Measurements from ENCODE around the gene MXRA5.
"Not testable (repeated sequence)": the region's sequence is repeated elsewhere in the genome, so short reads cannot be mapped to it uniquely, and the experiment has no call there.

Gene MXRA5

GRCh38 chrX:3346501-3347259, at the start of gene MXRA5:
MXRA5 (minus strand) TSS chrX:3346652; CDS start chrX:3343833, 2,819 bp downstream.
- DNase-seq: no peak

- DNase-seq: no peak
Measured at GRCh38 chrX:3393581-3394111, 47.2 kb upstream of the MXRA5 start.

- no peak for DNase-seq
Measured at GRCh38 chrX:3393178-3393577, 46.7 kb upstream of the MXRA5 start.

- DNase-seq: no peak
Measured at GRCh38 chrX:3388457-3388856, 42.0 kb upstream of the MXRA5 start.

- no peak for DNase-seq
Measured at GRCh38 chrX:3384327-3384726, 37.9 kb upstream of the MXRA5 start.

- DNase-seq: no peak
Measured at GRCh38 chrX:3380603-3381002, 34.2 kb upstream of the MXRA5 start.

GRCh38 chrX:3379111-3379510, 32.7 kb upstream of the MXRA5 start:
- DNase-seq: no peak

- DNase-seq: no peak
Measured at GRCh38 chrX:3378156-3378555, 31.7 kb upstream of the MXRA5 start.

- DNase-seq: no peak
Measured at GRCh38 chrX:3377560-3377959, 31.1 kb upstream of the MXRA5 start.

GRCh38 chrX:3375878-3376508, 29.5 kb upstream of the MXRA5 start:
- DNase-seq: not testable (repeated sequence)

GRCh38 chrX:3374108-3374800, 27.8 kb upstream of the MXRA5 start:
- no peak for DNase-seq

- DNase-seq: no peak
Measured at GRCh38 chrX:3371163-3371562, 24.7 kb upstream of the MXRA5 start.

GRCh38 chrX:3370656-3371055, 24.2 kb upstream of the MXRA5 start:
- DNase-seq: no peak

- no peak for DNase-seq
Measured at GRCh38 chrX:3362956-3363355, 16.5 kb upstream of the MXRA5 start.

- no peak for DNase-seq
Measured at GRCh38 chrX:3360881-3361280, 14.4 kb upstream of the MXRA5 start.

GRCh38 chrX:3352741-3353140, 6.3 kb upstream of the MXRA5 start:
- DNase-seq: not testable (repeated sequence)

GRCh38 chrX:3351276-3351675, 4.8 kb upstream of the MXRA5 start:
- no peak for DNase-seq

GRCh38 chrX:3348191-3348590, 1.7 kb upstream of the MXRA5 start:
- DNase-seq: no peak

GRCh38 chrX:3345281-3346191, 916 bp downstream of the MXRA5 start:
- no peak for DNase-seq

GRCh38 chrX:3343569-3343968, 2.9 kb downstream of the MXRA5 start:
- not testable (repeated sequence) for DNase-seq

- DNase-seq: no peak
Measured at GRCh38 chrX:3340016-3340415, 6.4 kb downstream of the MXRA5 start.

- DNase-seq: no peak
Measured at GRCh38 chrX:3326681-3327080, 19.8 kb downstream of the MXRA5 start.
